Ovary (tissue), 3 donors: ENCODE results near the gene ACSM2A.
"Not testable (repeated sequence)": the region's sequence is repeated elsewhere in the genome, so short reads cannot be mapped to it uniquely, and the experiment has no call there.

Experiments used
- CTCF ChIP-seq, 3 donors: fragments of 450-650 bp in 2 of 3; fragments of 200-600 bp in 1 of 3; IDR thresholded peaks; one replicate each; pipeline versions ENCODE4 v1.5.1 to v1.8.0; 2016 to 2022; ENCODE audit warnings: antibody characterized with exemption in 3 of 3, mild to moderate bottlenecking in 1 of 3
- POLR2A ChIP-seq: fragments of 450-650 bp; IDR thresholded peaks from one replicate; pipeline ENCODE4 v1.6.1; 2017; ENCODE audit warnings: antibody characterized with exemption, mild to moderate bottlenecking, moderate library complexity
- donor health status: DM: no; HTN: no; CAD: no.

GRCh38 chr16:20438950-20439349 is 12.4 kb upstream of the ACSM2A start:
- not testable (repeated sequence) for TF ChIP-seq CTCF (IDR thresholded peaks at IDR 0.05); POLR2A
